GM04504 (cell line): ENCODE measurements around the gene GARIN5B.
A peak's percentile ranks its signal among the peaks of the same experiment; 100 is the strongest.

Source experiments
- DNase-seq: peaks from one replicate; pipeline ENCODE4 v3.0.0-alpha.2; 2012; ENCODE audit warnings: low read depth

Gene GARIN5B

GRCh38 chr19:55370305-55370988 lies 7.4 kb upstream of the GARIN5B start, which contains the start of gene IL11:
Gene IL11, minus strand, starts transcription at chr19:55370463. Its CDS starts 153 bp downstream, at chr19:55370310.
- no peak for DNase-seq

DNA sequence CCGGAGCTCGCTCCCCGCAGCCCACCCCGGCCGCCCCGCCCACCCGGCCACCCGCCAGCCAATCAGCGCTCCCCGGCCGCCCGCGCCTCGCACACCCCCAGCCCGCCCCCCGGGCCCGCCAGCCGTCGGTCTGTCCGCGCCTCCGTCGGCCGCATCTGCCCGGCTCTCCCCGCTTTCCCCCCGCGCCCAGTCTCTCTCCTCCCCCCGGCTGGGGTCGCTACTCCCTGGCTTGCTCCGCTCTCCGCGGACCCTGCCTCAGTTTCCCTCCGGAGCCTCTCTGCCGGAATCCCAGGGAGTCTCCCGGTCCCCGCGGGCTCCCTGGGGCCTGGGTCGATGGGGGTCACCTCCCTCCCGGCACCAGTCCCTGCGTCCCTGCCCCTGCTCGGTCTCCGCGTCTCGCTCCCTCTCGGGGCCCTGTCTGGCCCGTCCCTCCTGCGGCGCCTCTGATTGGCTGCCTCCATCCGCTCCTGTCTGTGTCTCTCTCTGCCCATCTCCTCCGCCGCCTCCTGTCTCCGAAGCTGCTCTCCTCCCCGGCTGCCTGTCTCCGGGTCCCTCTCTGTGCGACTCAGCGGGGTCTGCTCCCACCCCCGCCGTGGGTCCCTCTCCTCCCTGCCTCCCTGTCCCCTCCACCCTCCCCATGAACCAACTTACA lies 6.7 kb upstream of the GARIN5B start:
- peak; percentile 55 for DNase-seq

DNA sequence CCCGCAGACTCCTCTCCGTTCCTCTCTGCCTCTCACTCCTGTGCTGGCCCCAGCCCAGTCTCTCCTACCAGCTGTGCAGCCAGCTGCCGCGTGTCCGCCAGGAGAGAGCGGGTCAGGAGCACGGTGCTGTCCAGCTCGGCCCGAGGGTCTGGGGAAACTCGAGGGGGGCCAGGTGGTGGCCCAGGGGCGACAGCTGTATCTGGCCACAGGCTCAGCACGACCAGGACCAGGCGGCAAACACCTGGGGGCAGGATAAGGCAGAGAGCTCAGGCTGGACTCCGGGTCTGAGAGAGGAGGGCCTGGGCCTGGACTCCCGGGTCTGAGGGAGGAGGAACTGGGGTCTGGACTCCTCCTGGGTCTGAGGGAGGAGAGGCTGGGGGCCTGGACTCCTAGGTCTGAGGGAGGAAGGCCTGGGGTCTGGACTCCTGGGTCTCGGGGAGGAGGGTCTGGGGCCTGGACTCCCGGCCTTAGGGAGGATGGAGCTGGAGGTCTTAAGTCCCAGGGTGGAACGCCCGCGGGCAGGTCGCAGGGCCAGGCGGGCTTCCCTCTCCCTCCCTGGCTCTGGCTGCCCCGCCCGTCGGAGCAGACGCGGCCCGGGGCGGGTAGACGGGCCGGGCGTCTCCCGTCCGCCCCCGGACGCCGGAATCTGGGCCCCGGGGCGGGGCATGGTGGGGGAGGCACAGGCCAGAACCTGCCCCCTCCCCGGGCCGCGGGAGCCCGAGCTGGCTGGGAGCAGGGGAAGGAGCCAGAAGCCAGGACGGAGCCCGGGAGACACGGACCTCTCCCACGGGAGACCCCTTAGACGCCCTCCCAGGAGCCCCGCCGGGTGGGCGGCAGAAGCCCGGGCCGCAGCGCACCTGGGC lies 5.9 kb upstream of the GARIN5B start:
- DNase-seq: no peak

DNA sequence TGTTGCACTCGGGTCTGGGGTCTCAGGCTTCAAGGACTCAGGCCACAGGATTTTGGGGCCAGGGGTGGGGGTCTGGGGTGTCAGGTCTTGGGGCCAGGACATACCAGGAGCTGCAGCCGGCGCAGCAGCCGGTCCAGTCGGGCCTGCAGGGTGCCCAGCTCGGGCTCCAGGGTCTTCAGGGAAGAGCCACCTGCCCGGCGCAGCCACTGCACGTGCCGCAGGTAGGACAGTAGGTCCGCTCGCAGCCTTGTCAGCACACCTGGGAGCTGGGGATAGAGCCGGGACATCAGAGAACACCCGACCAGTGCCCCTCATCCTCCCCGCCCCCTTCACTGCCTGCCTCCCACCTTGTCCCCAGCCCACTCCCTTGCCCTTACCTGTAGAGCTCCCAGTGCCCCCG lies 5.0 kb upstream of the GARIN5B start:
- no peak for DNase-seq

DNA sequence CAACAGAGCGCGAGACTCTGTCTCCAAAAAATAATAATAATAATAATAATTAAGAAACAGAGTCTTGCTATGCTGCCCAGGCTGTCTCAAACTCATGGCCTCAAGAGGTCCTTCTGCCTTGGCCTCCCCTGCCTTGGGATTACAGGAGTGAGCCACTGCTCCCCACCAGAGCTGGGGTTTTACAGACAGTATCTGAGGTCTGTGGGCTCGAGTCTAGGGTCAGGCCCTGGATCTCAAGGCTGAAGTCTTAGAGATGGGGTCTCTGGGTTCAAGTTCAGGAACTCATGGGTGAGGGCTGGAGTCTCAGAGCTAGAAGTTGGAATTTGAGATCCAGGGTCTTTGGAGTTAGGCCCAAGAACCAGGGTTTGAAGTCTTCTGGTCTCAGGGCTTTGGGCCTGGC lies 3.7 kb upstream of the GARIN5B start:
- DNase-seq: no peak

DNA sequence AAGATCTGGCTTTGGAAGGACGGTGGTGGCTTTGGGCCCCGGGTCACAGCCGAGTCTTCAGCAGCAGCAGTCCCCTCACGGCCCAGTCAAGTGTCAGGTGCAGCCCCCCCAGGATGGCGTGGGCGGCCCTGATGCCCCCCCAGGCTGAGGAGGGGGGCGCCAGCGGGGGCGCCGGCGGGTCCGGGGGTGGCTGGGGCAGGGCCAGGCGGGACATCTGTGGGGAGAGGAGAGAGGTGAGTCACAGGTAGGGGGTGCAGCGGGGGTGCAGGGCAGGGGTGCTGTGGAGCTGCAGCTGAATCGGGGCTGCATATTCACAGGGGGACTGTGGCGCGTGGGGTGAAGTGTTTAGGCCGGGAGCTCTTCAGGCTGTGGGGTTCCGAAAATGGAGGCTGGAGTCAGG lies 2.9 kb upstream of the GARIN5B start:
- no peak for DNase-seq

DNA sequence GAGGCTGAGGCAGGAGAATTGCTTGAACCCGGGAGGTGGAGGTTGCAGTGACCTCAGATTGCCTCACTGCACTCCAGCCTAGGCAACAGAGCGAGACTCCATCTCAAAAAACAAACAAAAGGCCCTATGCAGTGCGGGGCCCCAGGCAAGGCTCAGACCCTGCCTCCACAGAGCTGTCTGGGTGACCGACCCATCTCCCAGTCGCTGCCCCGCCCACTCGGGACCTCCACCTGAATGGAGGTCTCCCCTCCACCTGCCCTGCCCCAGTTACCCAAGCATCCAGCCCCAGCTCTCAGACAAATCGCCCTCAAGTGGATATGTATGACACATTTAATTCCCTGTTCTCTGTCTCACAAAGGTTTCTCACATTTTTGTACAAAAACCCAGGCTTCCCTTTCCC lies 2.2 kb upstream of the GARIN5B start:
- DNase-seq: no peak

- no peak for DNase-seq
These were observed 678 bp downstream of the GARIN5B start for GRCh38 chr19:55362174-55362989.

DNA sequence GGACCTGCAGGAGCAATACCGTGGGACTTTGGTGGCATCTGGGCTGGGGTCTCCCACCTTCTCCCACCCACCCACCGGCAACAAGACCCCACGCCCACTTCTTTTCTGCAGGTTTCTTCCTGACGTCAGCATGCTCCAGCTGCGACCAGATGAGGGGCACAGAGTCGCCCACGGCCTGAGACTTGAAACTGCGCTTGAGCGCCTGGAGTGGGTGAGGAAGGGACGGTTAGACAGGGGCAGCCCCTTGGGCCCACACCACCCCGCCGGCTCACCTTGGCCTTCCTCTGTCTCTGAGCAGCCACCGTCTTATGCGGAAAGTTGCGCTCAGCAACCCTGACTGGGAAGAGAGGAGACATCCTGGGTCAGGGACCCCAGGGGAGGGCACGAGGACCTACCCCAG lies 2.2 kb downstream of the GARIN5B start:
- no peak for DNase-seq

GRCh38 chr19:55358943-55359908 lies 3.8 kb downstream of the GARIN5B start:
- no peak for DNase-seq

DNA sequence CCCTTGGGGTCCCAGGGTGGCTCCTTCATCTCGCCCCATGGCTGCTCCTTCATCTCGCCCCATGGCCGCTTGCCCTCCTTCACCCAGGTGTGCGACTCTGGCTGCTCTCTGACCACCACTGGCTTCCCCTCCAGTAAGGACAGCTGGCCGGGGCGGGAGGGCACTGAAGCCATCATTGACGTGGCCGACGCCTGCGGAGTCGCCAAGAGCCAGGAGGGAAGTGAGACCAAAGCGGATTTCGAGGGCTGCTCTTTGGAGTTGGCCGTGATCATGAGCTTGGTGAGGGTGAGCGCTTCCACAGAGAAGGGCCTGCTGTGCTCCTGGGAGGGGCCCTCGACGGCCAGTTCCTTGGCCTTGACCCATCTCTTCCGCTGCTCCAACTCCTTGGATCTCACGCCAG lies 4.6 kb downstream of the GARIN5B start:
- DNase-seq: no peak

DNA sequence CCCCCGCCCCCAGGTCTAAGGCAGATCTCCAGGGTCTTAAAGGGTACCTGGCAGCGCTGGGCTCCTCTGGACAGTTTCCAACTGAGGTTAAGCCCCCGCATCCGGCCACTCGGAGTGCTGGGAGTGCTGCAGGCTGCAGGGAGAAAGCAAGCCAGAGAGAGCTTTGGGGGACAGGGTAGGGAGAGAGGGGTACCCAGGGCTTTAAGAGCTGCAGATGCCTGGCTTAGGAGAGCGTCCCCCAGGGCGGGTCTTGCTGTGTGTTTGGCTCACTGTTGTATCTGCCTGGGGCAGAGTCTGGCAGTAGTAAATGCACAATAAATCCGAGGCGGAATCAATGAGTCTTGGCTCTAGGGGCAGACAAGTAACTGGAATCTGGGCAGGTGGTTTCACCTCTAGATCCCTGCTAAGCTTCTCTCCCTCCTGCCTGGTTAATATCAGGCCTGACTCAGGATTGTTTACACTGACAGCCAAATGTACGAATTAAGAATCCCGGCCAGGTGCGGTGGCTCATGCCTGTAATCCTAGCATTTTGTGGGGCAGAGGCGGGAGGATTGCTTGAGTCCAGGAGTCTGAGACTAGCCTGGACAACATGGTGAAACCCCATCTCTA lies 7.7 kb downstream of the GARIN5B start:
- no peak for DNase-seq

GRCh38 chr19:55354698-55355212 lies 8.3 kb downstream of the GARIN5B start, which contains the start of gene COX6B2:
Gene COX6B2, minus strand, starts transcription at chr19:55354719. Its CDS starts 198 bp downstream, at chr19:55354521.
- DNase-seq: no peak

- DNase-seq: no peak
These were observed 9.0 kb downstream of the GARIN5B start for GRCh38 chr19:55353803-55354697.

DNA sequence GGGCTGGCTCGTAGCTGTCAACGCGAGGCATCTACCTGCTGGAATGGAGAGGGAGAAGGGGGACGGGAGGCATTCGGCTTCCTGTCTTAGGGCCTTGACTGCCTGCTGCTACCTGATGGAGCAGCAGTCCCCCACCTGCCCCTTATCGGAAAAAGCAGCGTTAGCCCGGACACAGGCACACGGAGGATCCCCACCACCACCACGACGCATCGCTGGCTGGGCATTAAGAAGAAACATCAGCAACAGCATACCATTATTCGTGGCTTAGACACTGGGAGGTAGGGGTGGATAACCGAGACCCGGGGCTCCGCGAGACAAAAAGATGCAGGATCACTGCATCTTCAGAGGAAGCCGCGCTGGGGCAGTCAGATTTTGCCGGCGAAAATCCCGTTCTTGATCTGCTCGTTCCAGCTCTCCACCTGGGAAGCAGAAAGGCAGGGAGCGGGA lies 9.7 kb downstream of the GARIN5B start:
- DNase-seq: no peak

GRCh38 chr19:55352549-55353145 lies 10.4 kb downstream of the GARIN5B start:
- DNase-seq: no peak

DNA sequence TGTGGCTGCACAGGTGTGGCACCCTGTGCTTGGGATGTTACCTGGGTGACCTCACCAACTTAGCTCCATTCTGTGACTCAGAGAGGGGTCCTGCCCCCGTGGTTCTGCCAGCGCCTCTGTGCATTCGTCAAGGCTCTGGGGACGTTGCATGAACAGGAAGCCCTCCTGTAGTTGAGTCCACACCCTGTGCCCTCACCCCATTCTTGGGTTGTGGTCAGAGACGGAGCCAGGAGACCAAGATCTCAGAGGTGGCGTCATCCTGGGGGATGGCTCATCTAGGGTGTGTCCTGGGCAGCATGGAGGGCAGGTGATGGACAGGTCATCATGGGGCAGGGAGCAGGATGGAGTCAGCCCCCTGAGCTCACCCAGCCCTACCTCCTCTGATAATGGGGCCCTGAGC lies 11.0 kb downstream of the GARIN5B start:
- no peak for DNase-seq

GRCh38 chr19:55350620-55351315 lies 12.3 kb downstream of the GARIN5B start:
- DNase-seq: no peak
